Esophagus squamous epithelium (tissue), 4 donors: ENCODE results near the gene CFAP65.

Experiments
- POLR2A ChIP-seq, 4 donors: fragments of 450-650 bp; IDR thresholded peaks; one replicate each; pipeline ENCODE4 v1.6.1; 2017; ENCODE audit warnings: antibody characterized with exemption in 4 of 4, mild to moderate bottlenecking in 4 of 4, moderate library complexity in 3 of 4
- TF ChIP-seq, protein P1 (sequence below), 6 experiments: fragments of 450-650 bp in 4 of 6; fragments of 200-600 bp in 2 of 6; sonication (generic) in 2 of 6; IDR thresholded peaks; one replicate each; pipeline ENCODE4 v1.5.1; 2016 to 2019; ENCODE audit warnings: antibody characterized with exemption in 6 of 6, mild to moderate bottlenecking in 4 of 6, moderate library complexity in 4 of 6

DNA sequence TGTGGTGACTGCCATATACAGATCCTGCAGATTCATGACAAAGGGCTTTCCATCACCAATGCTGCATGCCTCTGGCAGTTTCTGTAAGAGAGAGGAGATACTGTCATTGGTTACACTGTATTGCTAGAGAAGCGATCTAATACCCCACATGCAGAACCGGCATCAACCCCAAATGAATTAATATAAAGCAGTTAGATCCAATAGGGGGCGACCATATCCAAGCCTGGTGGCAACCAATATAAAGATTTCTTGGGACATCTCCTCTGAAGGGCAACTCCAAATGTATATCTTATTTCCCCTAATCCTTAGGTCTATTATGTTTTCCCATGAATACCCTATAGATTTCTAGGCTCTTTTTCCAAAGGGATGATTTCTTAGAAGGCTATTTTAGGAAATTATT, 36.8 kb upstream of the CFAP65 start:
- no peak for TF ChIP-seq POLR2A (IDR thresholded peaks at IDR 0.05)
- TF ChIP-seq, protein P1, sequence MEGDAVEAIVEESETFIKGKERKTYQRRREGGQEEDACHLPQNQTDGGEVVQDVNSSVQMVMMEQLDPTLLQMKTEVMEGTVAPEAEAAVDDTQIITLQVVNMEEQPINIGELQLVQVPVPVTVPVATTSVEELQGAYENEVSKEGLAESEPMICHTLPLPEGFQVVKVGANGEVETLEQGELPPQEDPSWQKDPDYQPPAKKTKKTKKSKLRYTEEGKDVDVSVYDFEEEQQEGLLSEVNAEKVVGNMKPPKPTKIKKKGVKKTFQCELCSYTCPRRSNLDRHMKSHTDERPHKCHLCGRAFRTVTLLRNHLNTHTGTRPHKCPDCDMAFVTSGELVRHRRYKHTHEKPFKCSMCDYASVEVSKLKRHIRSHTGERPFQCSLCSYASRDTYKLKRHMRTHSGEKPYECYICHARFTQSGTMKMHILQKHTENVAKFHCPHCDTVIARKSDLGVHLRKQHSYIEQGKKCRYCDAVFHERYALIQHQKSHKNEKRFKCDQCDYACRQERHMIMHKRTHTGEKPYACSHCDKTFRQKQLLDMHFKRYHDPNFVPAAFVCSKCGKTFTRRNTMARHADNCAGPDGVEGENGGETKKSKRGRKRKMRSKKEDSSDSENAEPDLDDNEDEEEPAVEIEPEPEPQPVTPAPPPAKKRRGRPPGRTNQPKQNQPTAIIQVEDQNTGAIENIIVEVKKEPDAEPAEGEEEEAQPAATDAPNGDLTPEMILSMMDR (IDR thresholded peaks at IDR 0.05) = no peak
